Neuronal stem cell (in vitro differentiated cells): ENCODE data around the gene COL16A1.

Experiments
- DNase-seq: peaks from one replicate; pipeline ENCODE4 v3.0.0-alpha.2; 2013; ENCODE audit warnings: low spot score
- H2AFZ ChIP-seq: one replicate; pipeline ENCODE4 v1.6.1; 2013; ENCODE audit warnings: mild to moderate bottlenecking, low read length, inconsistent platforms
- H2AK5ac ChIP-seq: 2 replicates; pipeline ENCODE4 v1.6.1; 2013; ENCODE audit warnings: low read depth, mild to moderate bottlenecking, inconsistent platforms, low read length, moderate library complexity, mixed read lengths
- H2BK120ac ChIP-seq: 2 replicates; pipeline ENCODE4 v1.6.1; 2013; ENCODE audit warnings: low read depth, mild to moderate bottlenecking, inconsistent platforms, low read length, moderate library complexity, mixed read lengths
- H2BK12ac ChIP-seq: one replicate; pipeline ENCODE4 v1.6.1; 2013; ENCODE audit warnings: low read length, inconsistent platforms
- H2BK15ac ChIP-seq: 2 replicates; pipeline ENCODE4 v1.6.1; 2013; ENCODE audit warnings: mild to moderate bottlenecking, low read length, inconsistent platforms, mixed read lengths
- H2BK5ac ChIP-seq: one replicate; pipeline ENCODE4 v1.6.1; 2013; ENCODE audit warnings: inconsistent platforms, mild to moderate bottlenecking, low read length, moderate library complexity
- H3K14ac ChIP-seq: one replicate; pipeline ENCODE4 v1.6.1; 2013; ENCODE audit warnings: low read length, inconsistent platforms
- H3K18ac ChIP-seq: 2 replicates; pipeline ENCODE4 v1.6.1; 2013; ENCODE audit warnings: low read length, inconsistent platforms
- H3K23ac ChIP-seq: 2 replicates; pipeline ENCODE4 v1.6.1; 2013; ENCODE audit warnings: low read depth, mild to moderate bottlenecking, mixed read lengths, low read length, inconsistent platforms; ENCODE audit not compliant: poor library complexity
- H3K27ac ChIP-seq: replicated peaks from 3 replicates; pipeline ENCODE4 v1.5.1; 2013; ENCODE audit warnings: low read length, inconsistent platforms
- H3K27me3 ChIP-seq, 3 experiments: 2 replicates each; pipeline ENCODE4 v1.6.1; 2013; ENCODE audit warnings: low read length in 3 of 3, mild to moderate bottlenecking in 2 of 3, inconsistent platforms in 1 of 3, low read depth in 1 of 3, mixed read lengths in 1 of 3, moderate library complexity in 1 of 3; ENCODE audit not compliant: control insufficient read depth in 3 of 3, insufficient read depth in 3 of 3
- H3K36me3 ChIP-seq, 2 donors: replicated peaks in 1 of 2; 2 replicates each; pipeline ENCODE4 v1.6.1; 2013; ENCODE audit warnings: low read length in 2 of 2; ENCODE audit not compliant: control insufficient read depth in 2 of 2, insufficient read depth in 2 of 2
- H3K4ac ChIP-seq: 2 replicates; pipeline ENCODE4 v1.6.1; 2013; ENCODE audit warnings: inconsistent platforms, mild to moderate bottlenecking, low read length, moderate library complexity
- H3K4me1 ChIP-seq, 2 donors: 1 replicate in 1 of 2; 2 replicates in 1 of 2; pipeline ENCODE4 v1.6.1; 2013; ENCODE audit warnings: low read length in 2 of 2, low read depth in 1 of 2; ENCODE audit not compliant: control insufficient read depth in 2 of 2, insufficient read depth in 1 of 2
- H3K4me2 ChIP-seq: one replicate; pipeline ENCODE4 v1.6.1; 2013; ENCODE audit warnings: mild to moderate bottlenecking, low read length, inconsistent platforms; ENCODE audit not compliant: insufficient read depth, poor library complexity, severe bottlenecking
- H3K4me3 ChIP-seq, 2 donors: 2 replicates each; pipeline ENCODE4 v1.5.1; 2013; ENCODE audit warnings: low read length in 2 of 2, mild to moderate bottlenecking in 2 of 2, inconsistent platforms in 1 of 2, moderate library complexity in 1 of 2
- H3K79me1 ChIP-seq: one replicate; pipeline ENCODE4 v1.6.1; 2013; ENCODE audit warnings: low read depth, mild to moderate bottlenecking, inconsistent platforms, low read length, moderate library complexity
- H3K9ac ChIP-seq: one replicate; pipeline ENCODE4 v1.6.1; 2013; ENCODE audit warnings: mild to moderate bottlenecking, low read depth, low read length, inconsistent platforms; ENCODE audit not compliant: poor library complexity
- H3K9me3 ChIP-seq, 2 donors: replicated peaks in 1 of 2; 2 replicates each; pipeline versions ENCODE3 to v1.6.1; 2013; ENCODE audit warnings: low read length in 2 of 2, mild to moderate bottlenecking in 2 of 2, inconsistent platforms in 1 of 2, low read depth in 1 of 2, mixed read lengths in 1 of 2, moderate library complexity in 1 of 2; ENCODE audit not compliant: control insufficient read depth in 2 of 2, insufficient read depth in 1 of 2
- H4K8ac ChIP-seq: one replicate; pipeline ENCODE4 v1.6.1; 2013; ENCODE audit warnings: low read depth, mild to moderate bottlenecking, inconsistent platforms, low read length, moderate library complexity
- H4K91ac ChIP-seq: one replicate; pipeline ENCODE4 v1.6.1; 2013; ENCODE audit warnings: low read length, low read depth, mild to moderate bottlenecking, inconsistent platforms; ENCODE audit not compliant: poor library complexity
- WGBS, 2 donors: extraction: QIAGEN DNeasy Blood & Tissue Kit; methylation state at CpG; one replicate each; pipeline ENCODE4 v1.1.7; 2013; ENCODE audit warnings: missing lambda C conversion rate in 2 of 2, mixed read lengths in 1 of 2; ENCODE audit not compliant: insufficient read length in 2 of 2, insufficient replicate concordance in 1 of 2; ENCODE audit errors: extremely low coverage in 2 of 2; 5-methylcytosine and 5-hydroxymethylcytosine counted together

The COL16A1 gene

GRCh38 chr1:31696242-31696641 lies 7.6 kb downstream of the COL16A1 start:
- no peaks in the 10 kb centered on the region for H3K79me1 ChIP-seq
- H4K8ac ChIP-seq = no peak overlapping the region
- no peak overlapping the region for H2BK120ac ChIP-seq
- no peaks in the 10 kb centered on the region for H3K36me3 ChIP-seq
- peak overlapping the region; percentile 95 for H2AK5ac ChIP-seq
- no peak overlapping the region for H3K14ac ChIP-seq
- H4K91ac ChIP-seq = peak overlapping the region; percentile 69
- H2BK5ac ChIP-seq = no peak overlapping the region
- H3K4me2 ChIP-seq = no peak overlapping the region
- H2BK12ac ChIP-seq = no peak overlapping the region
- no peak overlapping the region for H3K4ac ChIP-seq
- no peaks in the 10 kb centered on the region for H3K9me3 ChIP-seq
- no peak overlapping the region for H3K4me3 ChIP-seq
- WGBS, 2 donors = no CpG with 5 or more reads among the region's 4 CpGs
- no peak for DNase-seq
- H2BK15ac ChIP-seq = peak overlapping the region; percentile 79
- no peak overlapping the region for H3K27ac ChIP-seq
- H2AFZ ChIP-seq = no peak overlapping the region
- no peak overlapping the region for H3K9ac ChIP-seq
- H3K4me1 ChIP-seq = peaks cover 2 to 13% of the 10 kb centered on the region in 2 donors
- no peak overlapping the region for H3K18ac ChIP-seq
- H3K27me3 ChIP-seq = peaks cover 0 to 24% (median 0%) of the 10 kb centered on the region in 3 experiments
- no peak overlapping the region for H3K23ac ChIP-seq

DNA sequence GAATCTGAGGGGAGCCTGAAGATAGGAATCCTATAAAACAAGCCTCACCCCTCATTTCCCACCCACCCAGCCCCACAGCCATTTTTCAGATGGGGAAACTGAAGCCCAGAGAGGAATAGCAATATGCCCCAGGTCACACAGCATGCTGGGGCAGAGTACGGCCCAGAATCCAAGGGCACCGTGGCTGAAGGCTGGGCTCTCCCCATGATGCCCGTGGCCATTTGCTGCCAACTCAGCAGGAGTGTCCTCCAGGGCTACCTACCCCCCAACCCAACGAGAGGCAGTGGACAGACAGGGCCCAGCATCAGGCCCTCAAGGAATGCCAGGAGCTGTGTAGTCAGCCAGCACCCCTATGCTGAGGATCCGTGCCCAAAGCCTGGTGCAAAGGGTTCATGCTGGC lies 8.5 kb downstream of the COL16A1 start:
- Histone ChIP-seq H3K27me3 (peaks cover 0 to 18% (median 0%) of the 10 kb centered on the region in 3 experiments), H2BK12ac (peak overlapping the region; percentile 61), H3K9ac (no peak overlapping the region), H3K4ac (no peak overlapping the region), H4K8ac (no peak overlapping the region), H3K4me1 (peaks cover 2 to 15% of the 10 kb centered on the region in 2 donors), H2AFZ (no peak overlapping the region), H2BK5ac (no peak overlapping the region), H3K18ac (peak overlapping the region; percentile 35), H3K79me1 (no peaks in the 10 kb centered on the region), H3K9me3 (no peaks in the 10 kb centered on the region), H3K27ac (no peak overlapping the region), H2AK5ac (peak overlapping the region; percentile 95), H2BK120ac (no peak overlapping the region), H3K4me3 (peak overlapping the region in 1 of 2 donors; percentile 6), H2BK15ac (peak overlapping the region; percentile 51), H3K36me3 (no peaks in the 10 kb centered on the region), H3K14ac (peak overlapping the region; percentile 47), H4K91ac (no peak overlapping the region), H3K4me2 (no peak overlapping the region), H3K23ac (peak overlapping the region; percentile 44)
- no peak for DNase-seq
- no CpG with 5 or more reads among the region's 5 CpGs for WGBS, 2 donors

DNA sequence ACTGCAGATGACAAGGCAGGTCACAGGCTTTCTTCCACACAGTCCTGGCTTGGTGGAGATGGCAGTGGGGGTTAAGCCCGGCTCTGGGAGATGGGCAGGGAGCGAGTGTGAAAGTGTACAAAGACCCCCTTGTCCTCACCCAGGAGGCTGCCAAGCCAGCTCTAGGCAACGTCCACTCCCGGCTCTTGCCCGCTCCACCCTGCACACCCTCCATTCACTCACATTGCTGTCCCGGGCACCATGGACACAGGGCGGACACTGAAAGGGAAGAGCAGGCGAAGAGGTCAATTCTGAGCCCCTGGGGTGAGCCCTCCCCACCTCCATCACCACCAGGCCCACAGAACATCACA lies 8.9 kb downstream of the COL16A1 start:
- H3K4me2 ChIP-seq = no peak overlapping the region
- peak overlapping the region; percentile 42 for H3K14ac ChIP-seq
- H3K4ac ChIP-seq = peak overlapping the region; percentile 60
- peak overlapping the region; percentile 35 for H3K18ac ChIP-seq
- H2BK12ac ChIP-seq = no peak overlapping the region
- no peak overlapping the region for H3K27ac ChIP-seq
- peak overlapping the region; percentile 34 for H3K9ac ChIP-seq
- no peak overlapping the region for H4K8ac ChIP-seq
- H2AK5ac ChIP-seq = peak overlapping the region; percentile 21
- H3K9me3 ChIP-seq = no peaks in the 10 kb centered on the region
- peaks cover 2 to 17% of the 10 kb centered on the region in 2 donors for H3K4me1 ChIP-seq
- H2BK5ac ChIP-seq = no peak overlapping the region
- no peak overlapping the region for H3K23ac ChIP-seq
- H2AFZ ChIP-seq = no peak overlapping the region
- H3K36me3 ChIP-seq = no peaks in the 10 kb centered on the region
- H3K4me3 ChIP-seq = no peak overlapping the region
- H3K79me1 ChIP-seq = no peaks in the 10 kb centered on the region
- H3K27me3 ChIP-seq = peaks cover 0 to 17% (median 0%) of the 10 kb centered on the region in 3 experiments
- no peak overlapping the region for H4K91ac ChIP-seq
- DNase-seq = no peak
- no peak overlapping the region for H2BK120ac ChIP-seq
- WGBS, 2 donors = no CpG with 5 or more reads among the region's 8 CpGs
- H2BK15ac ChIP-seq = peak overlapping the region; percentile 1

GRCh38 chr1:31694069-31694963 lies 9.5 kb downstream of the COL16A1 start:
- Histone ChIP-seq H4K91ac (no peak overlapping the region), H2BK15ac (peak overlapping the region; percentile 1), H2BK5ac (no peak overlapping the region), H3K27ac (no peak overlapping the region), H2AFZ (no peak overlapping the region), H3K14ac (peak overlapping the region; percentile 42), H3K4ac (peak overlapping the region; percentile 60), H2BK12ac (no peak overlapping the region), H2BK120ac (no peak overlapping the region), H3K4me2 (no peak overlapping the region), H3K36me3 (no peaks in the 10 kb centered on the region), H3K79me1 (no peaks in the 10 kb centered on the region), H4K8ac (no peak overlapping the region), H3K9ac (peak overlapping the region; percentile 34), H3K4me3 (no peak overlapping the region), H3K23ac (no peak overlapping the region), H3K9me3 (no peaks in the 10 kb centered on the region), H3K4me1 (peaks cover 4 to 21% of the 10 kb centered on the region in 2 donors), H3K18ac (peak overlapping the region; percentile 35), H3K27me3 (peaks cover 0 to 16% (median 0%) of the 10 kb centered on the region in 3 experiments), H2AK5ac (peak overlapping the region; percentile 21)
- no peak for DNase-seq
- WGBS, 2 donors = no CpG with 5 or more reads among the region's 12 CpGs
